Mucosa of descending colon (tissue), 3 donors: Measurements from ENCODE around the gene NFS1. TPM values are rescaled to one million over a fixed set of nuclear protein-coding genes. Genes with fewer than 3 reads are reported as not detected.

Experiments used
- ATAC-seq: fragments of 200-7000 bp; cut with Tn5 transposase; one replicate; pipeline ENCODE4 v1.9.1; 2020; ENCODE audit warnings: mild to moderate bottlenecking, moderate library complexity
- DNase-seq, 3 donors: peaks; one replicate each; pipeline ENCODE4 v3.0.0-alpha.2; 2020
- H3K36me3 ChIP-seq: fragments of 200-600 bp; one replicate; pipeline ENCODE4 v1.8.0; 2021; ENCODE audit warnings: low read depth, mild to moderate bottlenecking
- H3K4me1 ChIP-seq: fragments of 200-600 bp; one replicate; pipeline ENCODE4 v1.8.0; 2021; ENCODE audit warnings: low read depth, mild to moderate bottlenecking
- H3K4me3 ChIP-seq: fragments of 200-600 bp; one replicate; pipeline ENCODE4 v1.8.0; 2021; ENCODE audit warnings: mild to moderate bottlenecking
- H3K9me3 ChIP-seq: fragments of 200-600 bp; one replicate; pipeline ENCODE4 v1.8.0; 2021; ENCODE audit warnings: mild to moderate bottlenecking
- intact Hi-C, 2 donors: fragments of 100-400 bp; cut with DNase I in 1 of 2; cut with micrococcal nuclease in 1 of 2; formaldehyde crosslinking; loops; one replicate each; pipeline versions ENCODE4 v1.11.0 to v1.11.1; 2022; cut with DNase I, micrococcal nuclease
- total RNA-seq, 3 donors: library from RNA; stranded (reverse); fragmentation: NEBNext Ultra II Directional in 2 of 3; extraction: Animal tissue kit (Norgen Biotek cat#: 25700) in 2 of 3; gene quantifications; one replicate each; pipeline versions ENCODE4 v1.2.1 to v1.2.4, GENCODE V29; 2021 to 2023
- TF ChIP-seq, protein P1 (sequence below): fragments of 200-600 bp; IDR thresholded peaks from one replicate; pipeline ENCODE4 v1.8.0; 2022; ENCODE audit warnings: antibody characterized with exemption, mild to moderate bottlenecking
- donor health status: DM: no; HTN: no; CAD: no; lungs with moderate emphysema.
- donor health status: DM: no; HTN: no; CAD: no.
- donor health status: DM: no; HTN: yes; CAD: no.

NFS1 gene
- total RNA-seq, 3 donors from 2014 or later = 31.2 to 42.8 (median 32.1) TPM

DNA sequence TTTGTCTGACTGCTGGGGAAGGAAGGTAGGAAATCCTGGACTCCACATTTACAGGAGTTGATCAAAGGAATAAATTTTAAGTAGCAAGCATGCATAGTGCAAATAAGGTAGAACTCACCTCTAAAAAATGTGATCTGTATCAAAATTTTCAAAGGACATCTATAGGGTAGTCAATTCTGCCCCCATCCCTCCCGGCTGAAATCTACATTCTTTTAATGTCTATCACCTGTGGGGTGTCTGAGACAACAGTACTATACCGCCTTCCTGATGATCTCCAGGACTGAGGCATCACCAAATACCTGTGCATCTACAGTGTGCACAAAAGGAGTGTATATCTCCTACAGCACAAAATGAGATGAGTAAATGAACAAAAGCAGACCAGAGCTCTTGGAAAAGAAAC lies 54.3 kb downstream of the NFS1 start:
- Histone ChIP-seq H3K36me3 (no peaks in the 10 kb centered on the region), H3K4me1 (no peaks in the 10 kb centered on the region), H3K9me3 (no peaks in the 10 kb centered on the region), H3K4me3 (no peak overlapping the region)
- ATAC-seq (no peak), DNase-seq (no peak)
- TF ChIP-seq, protein P1, sequence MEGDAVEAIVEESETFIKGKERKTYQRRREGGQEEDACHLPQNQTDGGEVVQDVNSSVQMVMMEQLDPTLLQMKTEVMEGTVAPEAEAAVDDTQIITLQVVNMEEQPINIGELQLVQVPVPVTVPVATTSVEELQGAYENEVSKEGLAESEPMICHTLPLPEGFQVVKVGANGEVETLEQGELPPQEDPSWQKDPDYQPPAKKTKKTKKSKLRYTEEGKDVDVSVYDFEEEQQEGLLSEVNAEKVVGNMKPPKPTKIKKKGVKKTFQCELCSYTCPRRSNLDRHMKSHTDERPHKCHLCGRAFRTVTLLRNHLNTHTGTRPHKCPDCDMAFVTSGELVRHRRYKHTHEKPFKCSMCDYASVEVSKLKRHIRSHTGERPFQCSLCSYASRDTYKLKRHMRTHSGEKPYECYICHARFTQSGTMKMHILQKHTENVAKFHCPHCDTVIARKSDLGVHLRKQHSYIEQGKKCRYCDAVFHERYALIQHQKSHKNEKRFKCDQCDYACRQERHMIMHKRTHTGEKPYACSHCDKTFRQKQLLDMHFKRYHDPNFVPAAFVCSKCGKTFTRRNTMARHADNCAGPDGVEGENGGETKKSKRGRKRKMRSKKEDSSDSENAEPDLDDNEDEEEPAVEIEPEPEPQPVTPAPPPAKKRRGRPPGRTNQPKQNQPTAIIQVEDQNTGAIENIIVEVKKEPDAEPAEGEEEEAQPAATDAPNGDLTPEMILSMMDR = no peak
- intact Hi-C loops = no loop called here

DNA sequence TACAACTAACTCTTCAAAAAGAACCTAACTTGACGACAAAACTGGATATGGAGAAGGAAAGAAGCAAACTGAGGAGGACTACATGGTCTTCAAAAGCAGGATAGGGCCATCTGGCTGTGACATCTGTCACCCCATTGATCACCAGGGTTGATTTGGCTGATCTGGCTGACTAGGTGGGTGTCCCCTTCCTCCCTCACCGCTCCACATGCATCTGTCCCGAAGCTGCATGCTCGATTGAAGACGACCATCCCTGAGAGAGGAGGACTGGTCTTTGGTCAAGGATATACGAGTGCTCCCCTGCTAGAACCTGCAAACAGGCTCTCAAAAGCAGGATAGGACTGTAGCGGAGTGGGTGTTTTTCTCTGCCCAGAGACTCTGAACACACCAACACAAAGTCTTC lies 56.1 kb downstream of the NFS1 start:
- peaks cover 2% of the 10 kb centered on the region for H3K4me1 ChIP-seq
- no peak for ATAC-seq
- no peaks in the 10 kb centered on the region for H3K9me3 ChIP-seq
- TF ChIP-seq, protein P1 = no peak
- no peak overlapping the region for H3K4me3 ChIP-seq
- no peaks in the 10 kb centered on the region for H3K36me3 ChIP-seq
- DNase-seq = no peak
- intact Hi-C loops = no loop called here

DNA sequence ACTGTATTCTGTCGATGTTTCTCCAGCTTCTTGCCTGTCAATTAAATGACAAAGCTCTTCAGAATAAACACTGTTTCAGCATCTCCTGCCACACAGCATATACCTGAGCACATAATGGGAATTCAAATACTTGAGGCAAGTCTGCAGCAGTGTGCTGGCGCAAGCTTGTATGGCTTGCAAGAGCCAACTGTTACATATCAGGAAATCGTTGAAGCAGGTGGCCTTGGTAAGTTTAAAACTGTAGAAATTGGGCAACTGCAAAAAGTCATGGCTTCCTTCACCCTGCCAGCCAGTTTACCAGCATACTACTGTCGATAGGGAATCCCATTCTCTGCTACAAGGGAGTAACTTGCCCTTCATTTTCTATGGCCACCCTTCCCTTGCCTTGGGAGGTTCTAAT lies 57.4 kb downstream of the NFS1 start:
- DNase-seq (no peak), ATAC-seq (no peak)
- Histone ChIP-seq H3K9me3 (no peaks in the 10 kb centered on the region), H3K36me3 (no peaks in the 10 kb centered on the region), H3K4me1 (peaks cover 2% of the 10 kb centered on the region), H3K4me3 (no peak overlapping the region)
- intact Hi-C loops = no loop called here
- TF ChIP-seq, protein P1 = no peak

DNA sequence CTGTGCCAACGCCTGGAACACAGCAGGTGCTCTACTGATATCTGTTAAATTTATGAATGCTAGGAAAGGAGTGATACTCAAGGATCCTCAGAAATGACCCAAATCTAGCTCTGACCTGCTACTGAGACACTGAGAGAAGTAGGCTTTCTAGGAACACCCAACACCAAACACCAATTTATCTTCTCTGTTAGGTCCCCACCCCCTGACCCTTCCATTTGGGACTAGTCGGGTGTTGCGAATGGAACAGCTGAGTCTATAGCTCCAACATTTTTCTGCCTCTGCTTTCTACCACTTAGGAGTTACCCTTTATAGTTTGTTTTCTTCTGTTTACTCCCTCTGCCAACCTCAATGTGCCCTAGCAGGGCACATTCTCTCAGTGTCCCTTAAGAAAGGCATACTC lies 58.4 kb downstream of the NFS1 start:
- DNase-seq = no peak
- ATAC-seq = no peak

DNA sequence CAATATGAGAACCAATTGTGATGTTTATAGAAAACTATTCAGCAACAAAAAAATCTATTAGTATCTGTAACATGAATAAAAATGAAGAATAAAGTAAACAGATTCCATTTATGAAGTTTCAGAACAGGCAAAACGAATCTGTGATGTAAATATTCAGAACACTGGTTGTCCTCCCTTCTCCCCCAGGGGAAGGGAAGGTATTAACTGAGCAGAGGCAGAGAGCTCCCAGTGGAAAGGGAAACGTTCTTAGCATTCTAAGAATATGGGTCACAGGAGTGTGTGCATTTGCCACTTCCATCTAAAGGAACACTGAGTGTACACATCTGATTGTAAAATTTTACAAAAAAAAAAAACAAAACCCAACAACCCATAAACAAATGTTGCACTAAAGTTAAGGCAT lies 60.4 kb downstream of the NFS1 start:
- intact Hi-C loops = no loop called here

More for the DNA sequence above, 58.4 kb downstream of the NFS1 start:
- Histone ChIP-seq H3K36me3 (no peaks in the 10 kb centered on the region), H3K4me1 (peaks cover 2% of the 10 kb centered on the region), H3K9me3 (no peaks in the 10 kb centered on the region), H3K4me3 (no peak overlapping the region)
- intact Hi-C loops = no loop called here
- TF ChIP-seq, protein P1 = no peak

More for the DNA sequence above, 60.4 kb downstream of the NFS1 start:
- Histone ChIP-seq H3K9me3 (no peaks in the 10 kb centered on the region), H3K36me3 (no peaks in the 10 kb centered on the region), H3K4me1 (peaks cover 2% of the 10 kb centered on the region), H3K4me3 (no peak overlapping the region)
- TF ChIP-seq, protein P1 = no peak
- ATAC-seq (no peak), DNase-seq (no peak)
